ENCODE results near the gene DUSP3.

DNA sequence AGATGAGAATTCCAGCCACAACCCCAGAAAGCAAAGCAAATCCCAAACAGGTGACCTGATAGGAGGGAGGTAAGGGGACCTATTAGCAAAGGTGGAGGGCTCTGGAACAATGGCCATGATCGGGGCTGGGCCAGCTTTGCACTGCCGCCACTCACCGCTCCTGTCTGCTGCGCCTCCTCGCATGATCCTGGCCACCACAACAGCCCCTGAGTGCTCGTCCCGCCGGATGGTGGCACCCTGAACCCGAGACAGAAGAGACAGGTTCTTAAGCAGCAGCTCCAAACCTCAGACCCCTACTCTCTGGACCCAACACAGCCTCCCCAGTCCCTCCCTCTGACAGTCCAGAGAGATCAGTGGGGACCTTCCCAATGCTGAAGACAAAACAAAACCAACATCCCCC lies 48.8 kb upstream of the DUSP3 start:
- no peak for TF ChIP-seq POLR2A (IDR thresholded peaks at IDR 0.05)
- TF ChIP-seq, protein P1, sequence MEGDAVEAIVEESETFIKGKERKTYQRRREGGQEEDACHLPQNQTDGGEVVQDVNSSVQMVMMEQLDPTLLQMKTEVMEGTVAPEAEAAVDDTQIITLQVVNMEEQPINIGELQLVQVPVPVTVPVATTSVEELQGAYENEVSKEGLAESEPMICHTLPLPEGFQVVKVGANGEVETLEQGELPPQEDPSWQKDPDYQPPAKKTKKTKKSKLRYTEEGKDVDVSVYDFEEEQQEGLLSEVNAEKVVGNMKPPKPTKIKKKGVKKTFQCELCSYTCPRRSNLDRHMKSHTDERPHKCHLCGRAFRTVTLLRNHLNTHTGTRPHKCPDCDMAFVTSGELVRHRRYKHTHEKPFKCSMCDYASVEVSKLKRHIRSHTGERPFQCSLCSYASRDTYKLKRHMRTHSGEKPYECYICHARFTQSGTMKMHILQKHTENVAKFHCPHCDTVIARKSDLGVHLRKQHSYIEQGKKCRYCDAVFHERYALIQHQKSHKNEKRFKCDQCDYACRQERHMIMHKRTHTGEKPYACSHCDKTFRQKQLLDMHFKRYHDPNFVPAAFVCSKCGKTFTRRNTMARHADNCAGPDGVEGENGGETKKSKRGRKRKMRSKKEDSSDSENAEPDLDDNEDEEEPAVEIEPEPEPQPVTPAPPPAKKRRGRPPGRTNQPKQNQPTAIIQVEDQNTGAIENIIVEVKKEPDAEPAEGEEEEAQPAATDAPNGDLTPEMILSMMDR (IDR thresholded peaks at IDR 0.05), result no peak

All from Peyer's patch (tissue), 4 donors.